K562 (cell line): ENCODE data around the gene ZNF451. TPM values are rescaled to one million over a fixed set of nuclear protein-coding genes. Genes with fewer than 3 reads are reported as not detected.

Experiments
- ATAC-seq: fragments of 200-7000 bp; cut with Tn5 transposase; 3 replicates; pipeline ENCODE4 v1.9.1; 2020; ENCODE audit warnings: moderate library complexity
- BruUV-seq: library from RNA; stranded (reverse); fragments of 400-500 nt; replicated peaks from 2 replicates; lab custom pipeline; 2021; lab: Mats Ljungman, UMichigan
- CTCF ChIA-PET: fragments of 300-600 bp; formaldehyde crosslinking; extraction: SDS; loops from one replicate; lab custom pipeline; 2021; ENCODE audit warnings: low intra/inter-chr PET ratio; lab: Yijun Ruan, JAX
- POLR2A ChIA-PET: fragments of 300-600, 350-650 bp; sonication (Branson Sonifier 250); formaldehyde crosslinking; extraction: SDS; loops from one replicate; lab custom pipeline; 2021; ENCODE audit warnings: antibody characterized with exemption, inconsistent platforms; lab: Yijun Ruan, JAX
- DNase-seq, 4 experiments: peaks; one replicate each; pipeline versions ENCODE4 v3.0.0 to v3.0.0-alpha.2; 2011 to 2018; ENCODE audit warnings: low spot score in 3 of 4, mixed read lengths in 3 of 4; ENCODE audit errors: extremely low read depth in 1 of 4
- FAIRE-seq: peaks from 2 replicates; lab custom pipeline; 2011; peaks lifted over from hg19 to GRCh38; lab: Jason Lieb, UNC
- H2AFZ ChIP-seq: 2 replicates; pipeline ENCODE4 v1.6.0; 2011; ENCODE audit warnings: low read depth, low read length, control low read depth, inconsistent platforms
- H3K27ac ChIP-seq: fragments of 200-600 bp; 3 replicates; pipeline ENCODE4 v1.8.0; 2011; ENCODE audit warnings: low read depth, mild to moderate bottlenecking, control low read depth, inconsistent platforms, low read length, moderate library complexity, mixed read lengths; ENCODE audit errors: extremely low read depth
- H3K27me3 ChIP-seq, 2 experiments: fragments of 300-600 bp in 1 of 2; 2 replicates in 1 of 2; 3 replicates in 1 of 2; pipeline versions ENCODE4 v1.6.0 to v1.8.0; 2011; ENCODE audit warnings: inconsistent platforms in 2 of 2, low read length in 2 of 2, mild to moderate bottlenecking in 1 of 2, mixed read lengths in 1 of 2, moderate library complexity in 1 of 2; ENCODE audit not compliant: control insufficient read depth in 2 of 2, insufficient read depth in 2 of 2
- H3K36me3 ChIP-seq: fragments of 300-600 bp; 3 replicates; pipeline ENCODE4 v1.8.0; 2011; ENCODE audit warnings: mild to moderate bottlenecking, low read length, inconsistent platforms; ENCODE audit not compliant: control insufficient read depth, insufficient read depth
- H3K4me1 ChIP-seq, 2 experiments: fragments of 200-600 bp in 1 of 2; replicated peaks in 1 of 2; 2 replicates in 1 of 2; 3 replicates in 1 of 2; pipeline versions ENCODE4 v1.5.1 to v1.8.0; 2011; ENCODE audit warnings: inconsistent platforms in 2 of 2, low read length in 2 of 2, mild to moderate bottlenecking in 1 of 2, mixed read lengths in 1 of 2, moderate library complexity in 1 of 2; ENCODE audit not compliant: control insufficient read depth in 2 of 2, insufficient read depth in 2 of 2
- H3K4me2 ChIP-seq: 2 replicates; pipeline ENCODE4 v1.6.1; 2011; ENCODE audit warnings: low read length, control low read depth, inconsistent platforms, mixed read lengths; ENCODE audit not compliant: insufficient read depth
- H3K4me3 ChIP-seq: fragments of 200-600 bp; sonication (generic), shearing (Covaris generic); 2 replicates; pipeline ENCODE4 v1.5.1; 2016; ENCODE audit warnings: control low read depth, inconsistent platforms
- H3K79me2 ChIP-seq: fragments of 200-600 bp; 3 replicates; pipeline ENCODE4 v1.8.0; 2011; ENCODE audit warnings: low read length, inconsistent platforms; ENCODE audit not compliant: control insufficient read depth, insufficient read depth
- H3K9ac ChIP-seq, 2 experiments: 2 replicates each; pipeline versions ENCODE4 v1.6.0 to v1.6.1; 2011; ENCODE audit warnings: low read depth in 2 of 2, low read length in 2 of 2, control low read depth in 1 of 2, inconsistent platforms in 1 of 2, mild to moderate bottlenecking in 1 of 2, mixed read lengths in 1 of 2; ENCODE audit not compliant: insufficient read depth in 1 of 2
- H3K9me1 ChIP-seq: one replicate; pipeline ENCODE4 v1.6.0; 2011; ENCODE audit warnings: inconsistent platforms, mild to moderate bottlenecking, low read length, moderate library complexity; ENCODE audit not compliant: control insufficient read depth, insufficient read depth
- H3K9me3 ChIP-seq: replicated peaks from 2 replicates; pipeline ENCODE4 v1.5.1; 2011; ENCODE audit warnings: low read depth, low read length, inconsistent platforms; ENCODE audit not compliant: control insufficient read depth, insufficient read depth
- H4K20me1 ChIP-seq: replicated peaks from 2 replicates; pipeline ENCODE4 v1.6.1; 2011; ENCODE audit warnings: low read length, inconsistent platforms, mixed read lengths; ENCODE audit not compliant: control insufficient read depth, insufficient read depth
- CEBPB ChIP-seq: fragments of 450-650 bp; IDR thresholded peaks from 2 replicates; pipeline ENCODE4 v1.6.1; 2016; ENCODE audit warnings: missing genetic modification characterization, missing compliant biosample characterization
- CEBPG ChIP-seq, 3 experiments: fragments of 200-800 bp in 1 of 3; sonication (Bioruptor generic) in 1 of 3; sonication (generic) in 1 of 3; formaldehyde crosslinking in 1 of 3; IDR thresholded peaks in 2 of 3; conservative IDR thresholded peaks in 1 of 3; 2 replicates each; pipeline versions ENCODE4 v1.6.1 to v1.8.0; 2016 to 2022; ENCODE audit warnings: missing compliant biosample characterization in 2 of 3, missing genetic modification characterization in 2 of 3, mild to moderate bottlenecking in 1 of 3, missing genetic modification reagents in 1 of 3
- RAD21 ChIP-seq, 2 experiments: fragments of 250-450 bp in 1 of 2; fragments of 450-650 bp in 1 of 2; sonication (Bioruptor Pico) in 1 of 2; formaldehyde crosslinking in 1 of 2; IDR thresholded peaks in 1 of 2; conservative IDR thresholded peaks in 1 of 2; 2 replicates each; pipeline versions ENCODE4 v1.4.0 to v1.8.0; 2020 to 2022; ENCODE audit warnings: mild to moderate bottlenecking in 2 of 2, moderate library complexity in 1 of 2
- SLC30A9 ChIP-seq: fragments of 250-450 bp; sonication (Bioruptor Pico); IDR thresholded peaks from 2 replicates; pipeline ENCODE4 v1.8.0; 2022; ENCODE audit warnings: mild to moderate bottlenecking, moderate library complexity
- ZNF384 ChIP-seq: IDR thresholded peaks from 2 replicates; pipeline ENCODE4 v1.6.1; 2012; ENCODE audit warnings: low read depth, low read length, improper control_type of control experiment
- ZNF699 ChIP-seq: fragments of 250-450 bp; sonication (Bioruptor Pico); IDR thresholded peaks from 2 replicates; pipeline ENCODE4 v1.8.0; 2021; ENCODE audit warnings: mild to moderate bottlenecking, moderate library complexity; ENCODE audit not compliant: insufficient replicate concordance
- WGBS: fragments of 100-300 bp; shearing (Covaris generic); methylation state at CpG from one replicate; pipeline ENCODE4 v1.1.6; 2016; ENCODE audit warnings: low coverage, mixed read lengths; ENCODE audit not compliant: insufficient coverage; ENCODE audit errors: missing lambda C conversion rate; 5-methylcytosine and 5-hydroxymethylcytosine counted together
- in situ Hi-C: fragments of 300-500 bp; cut with MboI; formaldehyde crosslinking; loops from 4 replicates; pipeline ENCODE4 v1.15.0; 2018; ENCODE audit warnings: inconsistent platforms, mixed read lengths
- intact Hi-C: fragments of 100-400 bp; cut with micrococcal nuclease; formaldehyde crosslinking; loops from 2 replicates; pipeline ENCODE4 v1.14.2; 2022
- polyA plus RNA-seq, 8 experiments: library from polyadenylated mRNA; depleted of rRNA in 4 of 8; stranded (reverse) in 5 of 8; unstranded in 3 of 8; fragments of >200 nt; fragmentation: Nextera tagmentation in 2 of 8; fragmentation: Illumina TruSeq in 1 of 8; extraction: Ambion mirVana in 2 of 8; extraction: Trizol in 1 of 8; gene quantifications; 2 replicates each; pipeline versions ENCODE4 v1.2.1 to v1.2.3, GENCODE V29; 2011 to 2014; ENCODE audit warnings: inconsistent platforms in 1 of 8, missing spikeins in 1 of 8
- total RNA-seq, 7 experiments: library from RNA; depleted of rRNA in 6 of 7; stranded (reverse); fragments of >200 nt in 6 of 7; fragmentation: Illumina TruSeq in 2 of 7; extraction: Trizol in 2 of 7; gene quantifications; 2 replicates each; pipeline versions ENCODE4 v1.2.1 to v1.2.3, GENCODE V29; 2011 to 2021; ENCODE audit warnings: low replicate concordance in 1 of 7
- TF ChIP-seq, protein P1 (sequence below), 2 experiments: fragments of 450-650 bp; formaldehyde crosslinking in 1 of 2; IDR thresholded peaks; 2 replicates each; pipeline versions ENCODE4 v1.4.0 to v1.6.1; 2014 to 2020; ENCODE audit warnings: mild to moderate bottlenecking in 2 of 2, borderline replicate concordance in 1 of 2, low read depth in 1 of 2
- TF ChIP-seq, protein P2 (sequence below), 3 experiments: IDR thresholded peaks in 2 of 3; conservative IDR thresholded peaks in 1 of 3; 2 replicates each; pipeline ENCODE4 v1.5.1; 2011 to 2012; ENCODE audit warnings: low read length in 3 of 3, mild to moderate bottlenecking in 3 of 3, control low read depth in 2 of 3, improper control_type of control experiment in 1 of 3, inconsistent platforms in 1 of 3, low read depth in 1 of 3, mixed read lengths in 1 of 3, moderate library complexity in 1 of 3; ENCODE audit not compliant: insufficient read depth in 2 of 3

ZNF451 gene
- total and polyA plus RNA-seq, 9 of the 15 experiments (the other 6 are each of a cell fraction or from before 2014, with no cell fraction given): 16.1 to 74.3 (median 38.3) TPM

GRCh38 chr6:57190140-57190539 is 100.2 kb downstream of the ZNF451 start:
- ATAC-seq (peak; percentile 67), DNase-seq (no peak), FAIRE-seq (peak; percentile 15)
- H2AFZ ChIP-seq: no peak overlapping the region
- POLR2A ChIA-PET: interaction anchor here (0.8 to 2.1 kb wide), 5 partner anchors 8 to 127 kb away, joined by 3 to 9 read pairs (median 4); partner anchors contain the start of genes BAG2, PRIM2 and RAB23
- no TSS peak for BruUV-seq
- no peaks in the 10 kb centered on the region for H4K20me1 ChIP-seq
- no peaks in the 10 kb centered on the region for H3K9me3 ChIP-seq
- CTCF ChIA-PET: interaction anchor here (2.2 to 4.5 kb wide), 2 partner anchors 126 to 134 kb away, joined by 18 to 50 read pairs; partner anchors contain the start of gene PRIM2
- no peak overlapping the region for H3K4me3 ChIP-seq
- no peak overlapping the region for H3K27ac ChIP-seq
- H3K9me1 ChIP-seq: no peaks in the 10 kb centered on the region
- peak; percentile 59 for TF ChIP-seq CEBPB (tag)
- TF ChIP-seq, protein P1, sequence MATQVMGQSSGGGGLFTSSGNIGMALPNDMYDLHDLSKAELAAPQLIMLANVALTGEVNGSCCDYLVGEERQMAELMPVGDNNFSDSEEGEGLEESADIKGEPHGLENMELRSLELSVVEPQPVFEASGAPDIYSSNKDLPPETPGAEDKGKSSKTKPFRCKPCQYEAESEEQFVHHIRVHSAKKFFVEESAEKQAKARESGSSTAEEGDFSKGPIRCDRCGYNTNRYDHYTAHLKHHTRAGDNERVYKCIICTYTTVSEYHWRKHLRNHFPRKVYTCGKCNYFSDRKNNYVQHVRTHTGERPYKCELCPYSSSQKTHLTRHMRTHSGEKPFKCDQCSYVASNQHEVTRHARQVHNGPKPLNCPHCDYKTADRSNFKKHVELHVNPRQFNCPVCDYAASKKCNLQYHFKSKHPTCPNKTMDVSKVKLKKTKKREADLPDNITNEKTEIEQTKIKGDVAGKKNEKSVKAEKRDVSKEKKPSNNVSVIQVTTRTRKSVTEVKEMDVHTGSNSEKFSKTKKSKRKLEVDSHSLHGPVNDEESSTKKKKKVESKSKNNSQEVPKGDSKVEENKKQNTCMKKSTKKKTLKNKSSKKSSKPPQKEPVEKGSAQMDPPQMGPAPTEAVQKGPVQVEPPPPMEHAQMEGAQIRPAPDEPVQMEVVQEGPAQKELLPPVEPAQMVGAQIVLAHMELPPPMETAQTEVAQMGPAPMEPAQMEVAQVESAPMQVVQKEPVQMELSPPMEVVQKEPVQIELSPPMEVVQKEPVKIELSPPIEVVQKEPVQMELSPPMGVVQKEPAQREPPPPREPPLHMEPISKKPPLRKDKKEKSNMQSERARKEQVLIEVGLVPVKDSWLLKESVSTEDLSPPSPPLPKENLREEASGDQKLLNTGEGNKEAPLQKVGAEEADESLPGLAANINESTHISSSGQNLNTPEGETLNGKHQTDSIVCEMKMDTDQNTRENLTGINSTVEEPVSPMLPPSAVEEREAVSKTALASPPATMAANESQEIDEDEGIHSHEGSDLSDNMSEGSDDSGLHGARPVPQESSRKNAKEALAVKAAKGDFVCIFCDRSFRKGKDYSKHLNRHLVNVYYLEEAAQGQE (IDR thresholded peaks at IDR 0.05; ENCODE audit: borderline replicate concordance): peak; percentile 60; the same call in 1 of the 2 replicates
- TF ChIP-seq, protein P1 (CRISPR knock-in tag; IDR thresholded peaks at IDR 0.05; ENCODE audit: low read depth): no peak
- TF ChIP-seq CEBPG (CRISPR knock-in tag; IDR thresholded peaks at IDR 0.05): no peak
- peak in 1 of 2 experiments; percentile 35; a peak in 1 of 4 replicates for TF ChIP-seq CEBPG (tag; conservative IDR thresholded peaks at IDR 0.05 in 1 of 2, IDR thresholded peaks at IDR 0.05 in 1 of 2)
- TF ChIP-seq ZNF699 (CRISPR knock-in tag): no peak
- no peak for TF ChIP-seq SLC30A9
- peak; percentile 65 to 71 for TF ChIP-seq RAD21 (CRISPR knock-in tag; conservative IDR thresholded peaks at IDR 0.05 in 1 of 2, IDR thresholded peaks at IDR 0.05 in 1 of 2)
- TF ChIP-seq, protein P2, sequence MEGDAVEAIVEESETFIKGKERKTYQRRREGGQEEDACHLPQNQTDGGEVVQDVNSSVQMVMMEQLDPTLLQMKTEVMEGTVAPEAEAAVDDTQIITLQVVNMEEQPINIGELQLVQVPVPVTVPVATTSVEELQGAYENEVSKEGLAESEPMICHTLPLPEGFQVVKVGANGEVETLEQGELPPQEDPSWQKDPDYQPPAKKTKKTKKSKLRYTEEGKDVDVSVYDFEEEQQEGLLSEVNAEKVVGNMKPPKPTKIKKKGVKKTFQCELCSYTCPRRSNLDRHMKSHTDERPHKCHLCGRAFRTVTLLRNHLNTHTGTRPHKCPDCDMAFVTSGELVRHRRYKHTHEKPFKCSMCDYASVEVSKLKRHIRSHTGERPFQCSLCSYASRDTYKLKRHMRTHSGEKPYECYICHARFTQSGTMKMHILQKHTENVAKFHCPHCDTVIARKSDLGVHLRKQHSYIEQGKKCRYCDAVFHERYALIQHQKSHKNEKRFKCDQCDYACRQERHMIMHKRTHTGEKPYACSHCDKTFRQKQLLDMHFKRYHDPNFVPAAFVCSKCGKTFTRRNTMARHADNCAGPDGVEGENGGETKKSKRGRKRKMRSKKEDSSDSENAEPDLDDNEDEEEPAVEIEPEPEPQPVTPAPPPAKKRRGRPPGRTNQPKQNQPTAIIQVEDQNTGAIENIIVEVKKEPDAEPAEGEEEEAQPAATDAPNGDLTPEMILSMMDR (IDR thresholded peaks at IDR 0.05 in 2 of 3, conservative IDR thresholded peaks at IDR 0.05 in 1 of 3; ENCODE audit: insufficient read depth in 2 of 3, low read depth in 1 of 3, low read length in 3 of 3): peak in 2 of 3 experiments; percentile 20 to 60; a peak in 3 of 6 replicates
- TF ChIP-seq ZNF384: peak; percentile 42; the same call in 1 of the 2 replicates
- no peaks in the 10 kb centered on the region for H3K4me1 ChIP-seq
- no peak overlapping the region for H3K4me2 ChIP-seq
- peaks cover 78% of the 10 kb centered on the region for H3K36me3 ChIP-seq
- H3K27me3 ChIP-seq: no peaks in the 10 kb centered on the region
- H3K79me2 ChIP-seq: peaks cover 5% of the 10 kb centered on the region; the same call in 1 of the 3 replicates
- in situ Hi-C loops: no loop called here
- intact Hi-C loops: loop anchor here (1.0 kb wide), 1 partner anchor 126 kb away; no protein-coding TSS in a partner anchor
- H3K9ac ChIP-seq: no peak overlapping the region
- WGBS: 64% methylated on average over 2 of the region's 2 CpGs
